ENCODE measurements around the gene PLD3.
A peak's percentile ranks its signal among the peaks of the same experiment; 100 is the strongest.

PLD3 gene

GRCh38 chr19:40411958-40412499 lies 63.5 kb downstream of the PLD3 start:
- Histone ChIP-seq H3K27me3 (ENCODE audit: control insufficient read depth, low read length) (no peaks in the 10 kb centered on the region), H3K9me3 (ENCODE audit: control insufficient read depth, insufficient read depth, low read length) (no peaks in the 10 kb centered on the region), H3K4me1 (ENCODE audit: control insufficient read depth, low read length) (peaks cover 69% of the 10 kb centered on the region), H3K36me3 (ENCODE audit: control insufficient read depth, low read length) (no peaks in the 10 kb centered on the region), H3F3A (ENCODE audit: control insufficient read depth, insufficient read depth) (peaks cover 10% of the 10 kb centered on the region), H4K20me1 (ENCODE audit: control insufficient read depth, insufficient read depth, low read depth, low read length) (no peaks in the 10 kb centered on the region), H3K9me2 (replicated peaks; ENCODE audit: control insufficient read depth, low read length) (no peaks in the 10 kb centered on the region), H3K4me2 (ENCODE audit: low read length) (peak overlapping the region; percentile 66), H3K79me2 (ENCODE audit: control insufficient read depth, low read length) (no peaks in the 10 kb centered on the region), H3K4me3 (ENCODE audit: low read length) (no peak overlapping the region), H3K27ac (ENCODE audit: low read depth, low read length) (peak overlapping the region; percentile 77)
- TF ChIP-seq EZH2phosphoT487 (IDR thresholded peaks at IDR 0.05; ENCODE audit: borderline replicate concordance, low read length) (no peak), CTCF (IDR thresholded peaks at IDR 0.05; ENCODE audit: low read depth, low read length, poor library complexity, severe bottlenecking) (no peak)

GRCh38 chr19:40412866-40413265 lies 64.4 kb downstream of the PLD3 start:
- H4K20me1 ChIP-seq (ENCODE audit: control insufficient read depth, insufficient read depth, low read depth, low read length), result no peaks in the 10 kb centered on the region
- peaks cover 11% of the 10 kb centered on the region for H3F3A ChIP-seq (ENCODE audit: control insufficient read depth, insufficient read depth)
- no peaks in the 10 kb centered on the region for H3K27me3 ChIP-seq (ENCODE audit: control insufficient read depth, low read length)
- H3K27ac ChIP-seq (ENCODE audit: low read depth, low read length), result no peak overlapping the region
- no peaks in the 10 kb centered on the region for H3K9me2 ChIP-seq (replicated peaks; ENCODE audit: control insufficient read depth, low read length)
- TF ChIP-seq EZH2phosphoT487 (IDR thresholded peaks at IDR 0.05; ENCODE audit: borderline replicate concordance, low read length) (no peak), CTCF (IDR thresholded peaks at IDR 0.05; ENCODE audit: low read depth, low read length, poor library complexity, severe bottlenecking) (no peak)
- no peaks in the 10 kb centered on the region for H3K79me2 ChIP-seq (ENCODE audit: control insufficient read depth, low read length)
- H3K4me3 ChIP-seq (ENCODE audit: low read length), result no peak overlapping the region
- H3K4me2 ChIP-seq (ENCODE audit: low read length), result no peak overlapping the region
- H3K36me3 ChIP-seq (ENCODE audit: control insufficient read depth, low read length), result no peaks in the 10 kb centered on the region
- H3K4me1 ChIP-seq (ENCODE audit: control insufficient read depth, low read length), result peaks cover 75% of the 10 kb centered on the region
- no peaks in the 10 kb centered on the region for H3K9me3 ChIP-seq (ENCODE audit: control insufficient read depth, insufficient read depth, low read length)

GRCh38 chr19:40413291-40413845 lies 64.9 kb downstream of the PLD3 start, which contains the start of gene PRX:
Gene PRX, minus strand, starts transcription at chr19:40413378. Its CDS starts 5,446 bp downstream, at chr19:40407932.
- Histone ChIP-seq H3K4me2 (ENCODE audit: low read length) (0 out of 2 replicates have a peak within 1 kb of the TSS, but pooled peaks have one; percentile 66), H3K4me1 (ENCODE audit: control insufficient read depth, low read length) (peaks cover 75% of the 10 kb centered on the region), H3K36me3 (ENCODE audit: control insufficient read depth, low read length) (no peaks in the 10 kb centered on the region), H4K20me1 (ENCODE audit: control insufficient read depth, insufficient read depth, low read depth, low read length) (no peaks in the 10 kb centered on the region), H3K79me2 (ENCODE audit: control insufficient read depth, low read length) (no peaks in the 10 kb centered on the region), H3K9me2 (replicated peaks; ENCODE audit: control insufficient read depth, low read length) (no peaks in the 10 kb centered on the region), H3F3A (ENCODE audit: control insufficient read depth, insufficient read depth) (peaks cover 12% of the 10 kb centered on the region), H3K27ac (ENCODE audit: low read depth, low read length) (no peak within 1 kb of the TSS), H3K4me3 (ENCODE audit: low read length) (no peak within 1 kb of the TSS), H3K27me3 (ENCODE audit: control insufficient read depth, low read length) (no peaks in the 10 kb centered on the region), H3K9me3 (ENCODE audit: control insufficient read depth, insufficient read depth, low read length) (no peaks in the 10 kb centered on the region)
- TF ChIP-seq EZH2phosphoT487 (IDR thresholded peaks at IDR 0.05; ENCODE audit: borderline replicate concordance, low read length), result no peak
- TF ChIP-seq CTCF (IDR thresholded peaks at IDR 0.05; ENCODE audit: low read depth, low read length, poor library complexity, severe bottlenecking), result no peak
